Measurements from ENCODE around the gene SLC34A1. TPM values are rescaled to one million over a fixed set of nuclear protein-coding genes. Genes with fewer than 3 reads are reported as not detected.

Gene SLC34A1
- total RNA-seq, 1 donor from 2014 or later, result not detected

- no peak overlapping the region for H3K4me3 ChIP-seq (ENCODE audit: low read depth, low read length)
- no peak for TF ChIP-seq CTCF (conservative IDR thresholded peaks at IDR 0.05; ENCODE audit: low read depth, low read length)
- no peak for DNase-seq (ENCODE audit: low read depth)
These were observed 9.8 kb downstream of the SLC34A1 start for GRCh38 chr5:177393990-177394389.

DNA sequence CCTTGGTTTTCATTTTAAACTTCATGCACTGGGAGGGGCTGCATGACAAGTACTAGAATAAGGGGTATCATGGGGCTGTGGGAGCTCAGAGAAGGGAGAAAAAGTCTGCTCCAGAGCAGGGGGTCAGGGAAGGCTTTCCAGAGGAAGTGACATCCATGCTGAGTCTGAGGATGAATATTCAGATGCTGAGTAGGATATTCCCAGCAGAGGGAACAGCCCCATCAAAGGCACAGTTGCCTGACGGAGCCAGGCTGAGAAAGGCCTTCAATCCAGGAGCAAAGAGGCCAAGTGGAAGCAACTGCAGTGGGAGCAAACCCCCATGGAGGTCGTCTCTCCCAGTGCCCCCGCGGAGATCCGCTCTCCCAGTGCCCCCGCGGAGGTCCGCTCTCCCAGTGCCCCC is 11.8 kb downstream of the SLC34A1 start:
- no peak for DNase-seq (ENCODE audit: low read depth)
- H3K4me3 ChIP-seq (ENCODE audit: low read depth, low read length), result no peak overlapping the region
- no peak for TF ChIP-seq CTCF (conservative IDR thresholded peaks at IDR 0.05; ENCODE audit: low read depth, low read length)

DNA sequence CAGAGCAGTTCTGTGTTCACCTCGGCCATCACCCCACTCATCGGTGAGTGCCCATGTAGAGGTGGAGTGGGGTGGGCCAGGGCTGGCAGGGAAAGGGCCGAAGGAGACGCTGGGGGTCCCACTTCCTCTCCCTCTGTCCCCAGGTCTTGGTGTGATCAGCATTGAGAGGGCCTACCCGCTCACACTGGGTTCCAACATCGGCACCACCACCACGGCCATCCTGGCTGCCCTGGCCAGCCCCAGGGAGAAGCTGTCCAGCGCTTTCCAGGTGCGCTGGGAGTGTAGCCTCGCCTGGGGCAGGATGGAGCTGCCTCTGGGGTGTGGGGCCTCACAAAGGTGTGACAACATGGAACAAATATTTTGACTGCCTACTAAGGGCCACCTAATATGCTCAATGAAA is 12.6 kb downstream of the SLC34A1 start:
- no peak overlapping the region for H3K4me3 ChIP-seq (ENCODE audit: low read depth, low read length)
- no peak for DNase-seq (ENCODE audit: low read depth)
- no peak for TF ChIP-seq CTCF (conservative IDR thresholded peaks at IDR 0.05; ENCODE audit: low read depth, low read length)

DNA sequence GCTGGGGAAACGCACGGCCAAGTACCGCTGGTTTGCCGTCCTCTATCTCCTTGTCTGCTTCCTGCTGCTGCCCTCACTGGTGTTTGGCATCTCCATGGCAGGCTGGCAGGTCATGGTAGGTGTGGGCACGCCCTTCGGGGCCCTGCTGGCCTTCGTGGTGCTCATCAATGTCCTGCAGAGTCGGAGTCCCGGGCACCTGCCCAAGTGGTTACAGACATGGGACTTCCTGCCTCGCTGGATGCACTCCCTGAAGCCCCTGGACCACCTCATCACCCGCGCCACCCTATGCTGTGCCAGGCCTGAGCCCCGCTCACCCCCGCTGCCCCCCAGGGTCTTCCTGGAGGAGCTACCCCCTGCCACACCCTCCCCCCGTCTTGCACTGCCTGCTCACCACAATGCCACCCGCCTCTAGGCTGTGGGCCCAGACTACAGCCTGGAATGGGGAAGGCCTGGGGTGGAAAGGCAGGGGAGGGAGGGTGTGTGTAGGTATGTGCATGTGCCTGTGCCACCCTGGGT is 13.7 kb downstream of the SLC34A1 start:
- no peak for DNase-seq (ENCODE audit: low read depth)
- no peak for TF ChIP-seq CTCF (conservative IDR thresholded peaks at IDR 0.05; ENCODE audit: low read depth, low read length)
- no peak overlapping the region for H3K4me3 ChIP-seq (ENCODE audit: low read depth, low read length)

DNA sequence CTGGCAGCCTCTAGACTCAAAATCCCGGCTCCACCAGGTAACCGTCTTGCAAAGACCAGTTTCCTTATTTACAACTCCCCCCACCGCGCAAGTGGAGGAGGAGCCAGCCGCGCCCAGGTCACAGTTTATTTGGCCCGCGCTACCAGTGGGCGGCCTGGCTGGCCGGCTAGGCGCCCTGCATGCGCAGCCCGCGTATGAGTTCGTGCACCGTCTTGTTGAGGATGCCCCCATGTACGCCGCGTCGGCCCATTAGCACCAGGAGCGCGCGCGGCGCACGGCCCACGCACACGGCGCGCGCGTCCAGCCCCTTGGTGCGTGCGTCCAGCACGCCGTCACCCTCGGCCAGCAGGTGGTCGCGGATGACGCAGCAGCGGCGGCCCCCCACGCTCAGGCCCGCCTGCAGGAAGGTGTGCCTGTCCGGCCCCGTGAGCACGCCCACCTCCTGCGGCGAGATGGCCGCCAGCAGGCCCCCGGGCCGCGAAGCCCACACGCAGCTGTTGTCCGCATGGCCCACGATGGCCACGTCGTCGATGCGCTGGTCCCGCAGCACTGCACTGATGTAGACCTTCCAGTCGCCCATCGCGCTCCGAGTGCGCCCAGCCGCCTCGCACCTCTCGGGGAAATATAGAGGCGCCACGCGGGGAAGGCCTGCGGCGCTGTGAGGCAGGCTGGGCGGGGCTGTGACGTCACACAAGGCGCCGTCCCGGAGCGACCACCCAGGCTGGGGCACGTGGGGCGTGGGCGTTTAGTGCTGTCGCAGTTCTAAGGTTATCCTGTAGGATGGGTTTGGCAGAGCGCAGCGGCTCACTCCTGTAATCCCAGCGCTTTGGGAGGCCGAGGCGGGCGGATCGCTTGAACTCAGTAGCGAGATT is 16.0 kb downstream of the SLC34A1 start, which contains the start of gene PFN3:
Gene PFN3, minus strand, starts transcription at position 665 of the 872 bp plus-strand sequence. Its CDS starts 85 bp downstream, at position 580.
- no peak for TF ChIP-seq CTCF (conservative IDR thresholded peaks at IDR 0.05; ENCODE audit: low read depth, low read length)
- no peak for DNase-seq (ENCODE audit: low read depth)
- H3K4me3 ChIP-seq (ENCODE audit: low read depth, low read length), result no peak within 1 kb of the TSS

- peak; percentile 68 for TF ChIP-seq CTCF (conservative IDR thresholded peaks at IDR 0.05; ENCODE audit: low read depth, low read length)
- peak; percentile 42 for DNase-seq (ENCODE audit: low read depth)
- H3K4me3 ChIP-seq (ENCODE audit: low read depth, low read length), result peak overlapping the region; percentile 74
These were observed 18.2 kb downstream of the SLC34A1 start for GRCh38 chr5:177402271-177403043.
